CD1c-positive myeloid dendritic cell (primary cell): Measurements from ENCODE around the gene ORC1.

Experiments used
- DNase-seq: peaks from one replicate; pipeline ENCODE4 v3.0.0-alpha.2; 2016; ENCODE audit errors: extremely low spot score

Gene ORC1

GRCh38 chr1:52343979-52344378, 60.2 kb downstream of the ORC1 start:
- DNase-seq, result no peak

DNA sequence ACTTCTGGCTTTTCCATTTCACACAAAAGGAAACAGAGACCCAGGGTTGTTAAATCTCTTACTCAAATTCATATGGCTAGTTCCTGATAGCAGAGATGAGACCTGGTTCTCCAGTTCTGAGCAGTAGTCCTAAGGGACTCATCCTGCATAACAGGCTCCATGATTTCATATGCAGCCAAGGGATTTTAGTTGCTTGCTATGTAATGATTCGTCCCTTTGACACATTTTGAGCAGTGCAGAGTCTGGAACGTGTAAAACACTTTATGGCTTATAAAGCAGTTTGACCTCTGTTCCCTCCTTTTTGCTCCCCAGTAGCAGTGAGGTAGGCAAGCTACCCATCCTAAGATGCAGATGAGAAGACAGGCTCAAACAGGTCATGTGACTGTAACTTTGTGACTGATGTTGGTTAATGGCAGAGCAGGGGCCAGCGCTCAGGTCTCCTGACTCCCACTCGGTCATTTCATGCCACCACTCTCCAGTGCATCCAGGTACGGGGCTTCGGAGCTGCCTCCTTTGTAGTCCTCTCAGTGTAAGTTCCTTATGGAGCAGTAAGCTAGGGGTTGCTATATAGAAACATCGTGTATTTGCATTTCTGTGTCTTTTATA, 62.5 kb downstream of the ORC1 start:
- no peak for DNase-seq

DNA sequence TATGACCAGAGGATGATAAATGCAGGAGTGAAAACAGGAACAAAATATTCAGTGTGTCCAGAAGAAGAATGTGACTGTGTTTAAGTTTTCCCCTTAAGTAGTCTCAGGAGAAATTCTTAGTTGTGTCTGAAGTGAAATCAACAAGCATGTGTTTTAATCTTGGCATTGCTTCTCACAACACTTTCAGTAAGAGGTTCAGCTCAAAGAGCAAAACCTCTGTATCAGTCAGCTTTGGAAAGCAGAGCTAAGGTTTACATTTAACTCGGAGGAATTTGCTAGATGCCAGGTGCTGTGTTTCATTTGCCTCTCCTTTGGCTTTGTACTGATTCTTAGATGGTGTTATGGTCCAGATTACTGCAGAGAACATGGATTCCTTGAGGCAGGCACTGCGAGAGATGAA, 66.8 kb downstream of the ORC1 start:
- no peak for DNase-seq

DNA sequence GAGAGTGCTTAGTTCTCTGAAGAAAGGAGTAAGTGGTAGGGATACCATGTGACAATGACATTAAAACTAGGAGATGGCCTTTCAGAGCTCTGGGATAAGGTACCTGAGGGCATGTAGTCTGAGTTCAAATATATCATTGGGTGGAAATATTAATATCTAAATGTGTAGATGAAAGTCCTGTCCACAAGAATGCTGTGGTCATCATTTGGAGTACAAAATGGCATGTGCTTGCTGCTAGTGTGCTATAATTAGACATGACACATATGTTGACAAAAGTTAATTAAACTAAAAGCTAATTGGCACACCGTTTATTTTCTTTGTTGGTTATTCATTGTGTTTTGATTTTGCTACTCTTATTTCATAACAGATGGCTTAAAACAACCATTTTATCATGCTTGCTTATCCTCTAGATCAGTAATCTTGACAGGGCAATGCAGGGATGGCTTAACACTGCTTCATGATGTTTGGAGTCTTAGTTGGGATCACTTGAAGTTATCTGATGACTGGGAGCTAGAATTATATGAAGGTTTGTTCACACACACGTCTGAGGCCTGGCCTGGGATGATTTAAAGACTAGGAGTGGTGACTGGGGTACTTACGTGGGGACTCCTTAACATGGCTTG, 69.2 kb downstream of the ORC1 start:
- no peak for DNase-seq

- no peak for DNase-seq
Observed at GRCh38 chr1:52332411-52332810, 71.8 kb downstream of the ORC1 start.

DNA sequence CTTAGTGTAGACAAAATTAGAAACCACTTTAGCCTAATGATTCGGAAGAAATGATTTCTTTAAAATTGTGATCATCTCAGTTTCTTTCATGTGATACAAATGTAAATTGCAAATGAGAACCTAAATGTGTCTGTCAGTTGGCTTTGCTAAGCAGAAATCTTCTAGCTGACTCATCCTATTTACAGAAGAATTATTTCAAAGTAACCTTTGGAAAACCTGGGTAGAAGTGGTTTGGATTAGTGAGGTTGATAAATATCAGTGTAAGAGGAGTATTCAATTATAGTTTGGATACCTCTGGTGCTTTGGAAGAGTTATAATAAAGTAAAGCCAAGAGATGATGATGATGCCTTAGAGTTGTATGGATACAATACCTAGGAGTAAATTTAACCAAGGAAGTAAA, 75.6 kb downstream of the ORC1 start:
- no peak for DNase-seq

GRCh38 chr1:52325786-52326185, 78.4 kb downstream of the ORC1 start:
- no peak for DNase-seq

DNA sequence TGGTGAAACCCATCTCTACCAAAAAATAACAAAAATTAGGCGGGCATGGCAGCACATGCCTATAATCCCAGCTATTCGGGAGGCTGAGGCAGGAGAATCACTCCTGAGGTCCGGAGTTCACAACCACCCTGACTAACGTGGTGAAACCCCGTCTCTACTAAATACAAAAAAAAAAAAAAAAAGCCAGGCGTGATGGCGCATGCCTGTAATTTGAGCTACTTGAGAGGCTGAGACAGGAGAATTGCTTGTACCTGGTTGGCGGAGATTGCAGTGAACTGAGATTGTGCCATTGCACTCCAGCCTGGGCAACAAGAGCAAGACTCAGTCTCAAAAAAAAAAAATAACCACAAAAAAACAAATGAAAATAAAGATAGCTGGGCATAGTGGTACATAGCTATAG, 80.5 kb downstream of the ORC1 start:
- DNase-seq, result no peak
